B cell (primary cell): Measurements from ENCODE around the gene CDIP1. TPM values are rescaled to one million over a fixed set of nuclear protein-coding genes. Genes with fewer than 3 reads are reported as not detected.

Experiments used
- ATAC-seq: fragments of 200-7000 bp; cut with Tn5 transposase; one replicate; pipeline ENCODE4 v1.10.0; 2021; ENCODE audit warnings: low read depth, mild to moderate bottlenecking, moderate number of reproducible peaks, moderate library complexity
- CTCF ChIA-PET: fragments of 350-600 bp; sonication (Branson Sonifier 250); formaldehyde crosslinking; loops from one replicate; lab custom pipeline; 2021; ENCODE audit warnings: antibody characterized with exemption, inconsistent platforms; lab: Charles Lee
- POLR2A ChIA-PET: fragments of 350-600 bp; sonication (Branson Sonifier 250); formaldehyde crosslinking; loops from one replicate; lab custom pipeline; 2021; ENCODE audit warnings: antibody characterized with exemption; lab: Charles Lee
- DNase-seq: peaks from one replicate; pipeline ENCODE4 v3.0.0; 2013
- H2AFZ ChIP-seq: 2 replicates; pipeline ENCODE4 v1.6.1; 2012; ENCODE audit warnings: mild to moderate bottlenecking, low read depth, low read length; ENCODE audit not compliant: insufficient read depth, poor library complexity, severe bottlenecking
- H3K27ac ChIP-seq, 2 donors: 1 replicate in 1 of 2; 2 replicates in 1 of 2; pipeline ENCODE4 v1.5.1; 2012 to 2013; ENCODE audit warnings: low read length in 2 of 2, mild to moderate bottlenecking in 2 of 2, moderate library complexity in 1 of 2
- H3K27me3 ChIP-seq, 4 experiments: fragments of 200-600 bp in 1 of 4; sonication (generic) in 1 of 4; replicated peaks in 1 of 4; 1 replicate in 2 of 4; 2 replicates in 2 of 4; pipeline versions ENCODE4 v1.6.1 to v1.7.0; 2013 to 2016; ENCODE audit warnings: low read length in 3 of 4, mild to moderate bottlenecking in 2 of 4, mixed read lengths in 1 of 4, moderate library complexity in 1 of 4; ENCODE audit not compliant: insufficient read depth in 4 of 4, control insufficient read depth in 3 of 4; ENCODE audit errors: control extremely low read depth in 1 of 4
- H3K36me3 ChIP-seq, 2 experiments: replicated peaks in 1 of 2; 1 replicate in 1 of 2; 2 replicates in 1 of 2; pipeline versions ENCODE4 v1.6.1 to v1.7.1; 2013; ENCODE audit warnings: low read length in 1 of 2; ENCODE audit not compliant: insufficient read depth in 2 of 2, control insufficient read depth in 1 of 2; ENCODE audit errors: control extremely low read depth in 1 of 2, extremely low read depth in 1 of 2
- H3K4me1 ChIP-seq, 2 donors: fragments of 200-600 bp in 1 of 2; sonication (generic) in 1 of 2; 1 replicate in 1 of 2; 2 replicates in 1 of 2; pipeline versions ENCODE4 v1.5.1 to v1.6.1; 2013 to 2017; ENCODE audit warnings: low read length in 2 of 2; ENCODE audit not compliant: control insufficient read depth in 2 of 2, insufficient read depth in 2 of 2
- H3K4me2 ChIP-seq: replicated peaks from 2 replicates; pipeline ENCODE3; 2012; ENCODE audit warnings: mild to moderate bottlenecking, low read depth, low read length; ENCODE audit not compliant: poor library complexity, severe bottlenecking
- H3K4me3 ChIP-seq, 5 experiments: fragments of 200-600 bp in 1 of 5; sonication (generic) in 1 of 5; 1 replicate in 3 of 5; 2 replicates in 2 of 5; pipeline versions ENCODE4 v1.5.1 to v1.7.0; 2011 to 2016; ENCODE audit warnings: low read length in 4 of 5, mild to moderate bottlenecking in 4 of 5, low read depth in 2 of 5, control low read depth in 1 of 5, moderate library complexity in 1 of 5; ENCODE audit not compliant: insufficient read depth in 1 of 5; ENCODE audit errors: control extremely low read depth in 1 of 5, extremely low read depth in 1 of 5
- H3K79me2 ChIP-seq: fragments of 200-600 bp; sonication (generic); one replicate; pipeline ENCODE4 v1.6.0; 2016; ENCODE audit warnings: low read length; ENCODE audit not compliant: control insufficient read depth, insufficient read depth
- H3K9ac ChIP-seq: fragments of 200-600 bp; sonication (generic); 2 replicates; pipeline ENCODE4 v1.6.1; 2017; ENCODE audit warnings: mild to moderate bottlenecking, low read length, moderate library complexity
- H3K9me3 ChIP-seq, 3 donors: one replicate each; pipeline versions ENCODE4 v1.6.1 to v1.7.1; 2013; ENCODE audit warnings: low read length in 2 of 3; ENCODE audit not compliant: control insufficient read depth in 2 of 3, insufficient read depth in 1 of 3; ENCODE audit errors: control extremely low read depth in 1 of 3
- H4K20me1 ChIP-seq: 2 replicates; pipeline ENCODE4 v1.6.0; 2012; ENCODE audit warnings: mild to moderate bottlenecking, low read length; ENCODE audit not compliant: insufficient read depth, control insufficient read depth, poor library complexity, severe bottlenecking
- H3K27ac Mint-ChIP-seq: one replicate; pipeline ENCODE4 v1.8.0; 2021; ENCODE audit warnings: mixed read lengths
- H3K27me3 Mint-ChIP-seq: one replicate; pipeline ENCODE4 v1.8.0; 2021; ENCODE audit warnings: mixed read lengths
- H3K4me1 Mint-ChIP-seq: one replicate; pipeline ENCODE4 v1.8.0; 2021; ENCODE audit warnings: mixed read lengths
- H3K4me3 Mint-ChIP-seq: one replicate; pipeline ENCODE4 v1.8.0; 2021; ENCODE audit warnings: mixed read lengths
- H3K9me3 Mint-ChIP-seq: one replicate; pipeline ENCODE4 v1.8.0; 2022; ENCODE audit warnings: mixed read lengths; ENCODE audit not compliant: insufficient read depth
- EZH2 ChIP-seq: IDR thresholded peaks from 2 replicates; pipeline ENCODE4 v1.6.1; 2012; ENCODE audit warnings: borderline replicate concordance, low read depth, mild to moderate bottlenecking, moderate library complexity, low read length; ENCODE audit not compliant: insufficient read depth, poor library complexity, severe bottlenecking
- WGBS: methylation state at CpG from one replicate; pipeline ENCODE4 v1.1.5; 2013; ENCODE audit warnings: missing lambda C conversion rate; ENCODE audit not compliant: insufficient coverage; 5-methylcytosine and 5-hydroxymethylcytosine counted together
- intact Hi-C: fragments of 100-400 bp; cut with micrococcal nuclease; formaldehyde crosslinking; loops from one replicate; pipeline ENCODE4 v1.10.0; 2022
- polyA plus RNA-seq: library from polyadenylated mRNA; depleted of rRNA; stranded (reverse); fragments of >200 nt; gene quantifications from 2 replicates; pipeline ENCODE4 v1.2.3, GENCODE V29; 2012
- total RNA-seq, 2 donors: library from RNA; stranded (reverse); fragments of 120-200 nt in 1 of 2; gene quantifications; 1 replicate in 1 of 2; 2 replicates in 1 of 2; pipeline versions ENCODE4 v1.2.3 to v1.2.4, GENCODE V29; 2013 to 2022
- TF ChIP-seq, protein P1 (sequence below): fragments of 200-600 bp; IDR thresholded peaks from one replicate; pipeline ENCODE4 v1.8.0; 2022; ENCODE audit warnings: antibody characterized with exemption, mild to moderate bottlenecking

The CDIP1 gene
- total and polyA plus RNA-seq, 2 donors (not counting 1 experiment from before 2014, with no cell fraction given), result 12.8 to 20.3 TPM

DNA sequence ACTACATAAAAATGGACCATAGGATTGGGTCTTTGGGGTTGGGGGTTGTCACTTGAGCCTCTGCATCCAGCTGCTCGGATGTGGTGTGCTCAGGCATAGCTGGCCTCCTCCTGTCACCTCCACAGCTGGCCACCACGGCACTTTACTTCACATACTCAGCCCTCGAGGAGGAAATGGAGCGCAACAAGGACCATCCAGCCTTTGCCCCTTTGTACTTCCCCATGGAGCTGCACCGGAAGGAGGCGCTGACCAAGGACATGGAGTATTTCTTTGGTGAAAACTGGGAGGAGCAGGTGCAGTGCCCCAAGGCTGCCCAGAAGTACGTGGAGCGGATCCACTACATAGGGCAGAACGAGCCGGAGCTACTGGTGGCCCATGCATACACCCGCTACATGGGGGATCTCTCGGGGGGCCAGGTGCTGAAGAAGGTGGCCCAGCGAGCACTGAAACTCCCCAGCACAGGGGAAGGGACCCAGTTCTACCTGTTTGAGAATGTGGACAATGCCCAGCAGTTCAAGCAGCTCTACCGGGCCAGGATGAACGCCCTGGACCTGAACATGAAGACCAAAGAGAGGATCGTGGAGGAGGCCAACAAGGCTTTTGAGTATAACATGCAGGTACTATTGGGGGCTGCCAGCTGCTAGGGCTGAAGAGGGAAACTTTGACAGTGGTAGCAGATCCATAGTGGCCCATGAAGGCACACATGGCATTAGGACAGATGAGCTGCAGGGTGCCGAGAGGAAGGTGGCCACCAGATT lies 30.8 kb downstream of the CDIP1 start:
- WGBS, result 97% methylated on average over 14 of the region's 17 CpGs
- H2AFZ ChIP-seq, result no peak overlapping the region
- ChIA-PET CTCF (interaction anchor here (1.0 to 7.3 kb wide), 16 partner anchors 8 to 584 kb away, joined by 3 to 178 read pairs (median 8); partner anchors contain the start of genes CDIP1, HMOX2, MGRN1 and NMRAL1), POLR2A (interaction anchor here (0.7 to 1.2 kb wide), 5 partner anchors 41 to 545 kb away, joined by 4 to 6 read pairs (median 4); no protein-coding TSS in a partner anchor)
- H3K4me3 ChIP-seq, result no peak overlapping the region
- Mint-ChIP-seq H3K27me3 (no peaks in the 10 kb centered on the region), H3K9me3 (no peaks in the 10 kb centered on the region), H3K4me1 (peaks cover 38% of the 10 kb centered on the region), H3K4me3 (no peak overlapping the region), H3K27ac (peak overlapping the region; percentile 41)
- H3K79me2 ChIP-seq, result peaks cover 58% of the 10 kb centered on the region
- peaks cover 37 to 41% of the 10 kb centered on the region in 2 donors for H3K4me1 ChIP-seq
- H3K9ac ChIP-seq, result no peak overlapping the region
- H3K27ac ChIP-seq, result no peak overlapping the region
- H3K9me3 ChIP-seq, result no peaks in the 10 kb centered on the region
- no peak for TF ChIP-seq EZH2
- TF ChIP-seq, protein P1, sequence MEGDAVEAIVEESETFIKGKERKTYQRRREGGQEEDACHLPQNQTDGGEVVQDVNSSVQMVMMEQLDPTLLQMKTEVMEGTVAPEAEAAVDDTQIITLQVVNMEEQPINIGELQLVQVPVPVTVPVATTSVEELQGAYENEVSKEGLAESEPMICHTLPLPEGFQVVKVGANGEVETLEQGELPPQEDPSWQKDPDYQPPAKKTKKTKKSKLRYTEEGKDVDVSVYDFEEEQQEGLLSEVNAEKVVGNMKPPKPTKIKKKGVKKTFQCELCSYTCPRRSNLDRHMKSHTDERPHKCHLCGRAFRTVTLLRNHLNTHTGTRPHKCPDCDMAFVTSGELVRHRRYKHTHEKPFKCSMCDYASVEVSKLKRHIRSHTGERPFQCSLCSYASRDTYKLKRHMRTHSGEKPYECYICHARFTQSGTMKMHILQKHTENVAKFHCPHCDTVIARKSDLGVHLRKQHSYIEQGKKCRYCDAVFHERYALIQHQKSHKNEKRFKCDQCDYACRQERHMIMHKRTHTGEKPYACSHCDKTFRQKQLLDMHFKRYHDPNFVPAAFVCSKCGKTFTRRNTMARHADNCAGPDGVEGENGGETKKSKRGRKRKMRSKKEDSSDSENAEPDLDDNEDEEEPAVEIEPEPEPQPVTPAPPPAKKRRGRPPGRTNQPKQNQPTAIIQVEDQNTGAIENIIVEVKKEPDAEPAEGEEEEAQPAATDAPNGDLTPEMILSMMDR, result no peak
- H4K20me1 ChIP-seq, result no peaks in the 10 kb centered on the region
- ATAC-seq (no peak), DNase-seq (no peak)
- intact Hi-C loops, result no loop called here
- no peaks in the 10 kb centered on the region for H3K27me3 ChIP-seq
- no peak overlapping the region for H3K4me2 ChIP-seq
- H3K36me3 ChIP-seq, result peaks cover 1 to 52% of the 10 kb centered on the region in 2 experiments

DNA sequence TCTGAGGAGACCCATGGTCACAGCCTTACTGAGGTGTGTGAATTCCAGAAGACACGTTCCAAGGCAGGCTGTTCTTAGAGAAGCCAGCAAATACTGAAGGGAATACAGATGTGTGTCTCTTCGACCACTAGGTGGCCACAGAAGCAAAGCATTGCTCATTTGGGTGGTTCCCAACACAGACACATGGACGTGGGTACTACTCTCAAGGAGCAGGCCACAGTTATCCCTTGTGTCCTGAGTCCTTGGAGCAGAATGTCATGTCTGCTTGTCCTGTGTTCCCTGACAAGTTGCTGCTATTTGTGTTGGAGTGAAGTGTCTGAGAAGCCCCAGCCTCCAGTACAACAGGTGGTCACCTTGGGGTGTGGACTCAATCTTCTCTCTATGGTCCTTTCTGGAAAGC lies 32.1 kb downstream of the CDIP1 start:
- WGBS, result 6% methylated on average over 3 of the region's 3 CpGs
- ATAC-seq, result no peak

More for the DNA sequence above, 32.1 kb downstream of the CDIP1 start:
- ChIA-PET CTCF (interaction anchor here (0.8 to 7.3 kb wide), 27 partner anchors 9 to 585 kb away, joined by 3 to 178 read pairs (median 5); partner anchors contain the start of genes C16orf96, CDIP1, HMOX2 and MGRN1), POLR2A (interaction anchor here (0.6 to 1.6 kb wide), 5 partner anchors 36 to 229 kb away, joined by 3 to 10 read pairs (median 5); no protein-coding TSS in a partner anchor)
- Histone ChIP-seq H3K4me2 (peak overlapping the region; percentile 66), H2AFZ (peak overlapping the region; percentile 52), H3K4me3 (no peak overlapping the region), H3K27me3 (no peaks in the 10 kb centered on the region), H3K27ac (peak overlapping the region; percentile 96), H4K20me1 (no peaks in the 10 kb centered on the region), H3K79me2 (peaks cover 61% of the 10 kb centered on the region), H3K4me1 (peaks cover 37 to 41% of the 10 kb centered on the region in 2 donors), H3K9me3 (no peaks in the 10 kb centered on the region), H3K9ac (no peak overlapping the region), H3K36me3 (peaks cover 1 to 39% of the 10 kb centered on the region in 2 experiments)
- peaks cover 37% of the 10 kb centered on the region for H3K4me1 Mint-ChIP-seq
- TF ChIP-seq, protein P1, result peak; percentile 87
- no peak for TF ChIP-seq EZH2
- peak; percentile 83 for DNase-seq
- no peaks in the 10 kb centered on the region for H3K9me3 Mint-ChIP-seq
- intact Hi-C loops, result loop anchor here (1.0 kb wide), 1 partner anchor 42 kb away; no protein-coding TSS in a partner anchor
- H3K4me3 Mint-ChIP-seq, result peak overlapping the region; percentile 56
- peak overlapping the region; percentile 98 for H3K27ac Mint-ChIP-seq
- H3K27me3 Mint-ChIP-seq, result no peaks in the 10 kb centered on the region
